ENCODE measurements around the gene DSCAML1.

DNA sequence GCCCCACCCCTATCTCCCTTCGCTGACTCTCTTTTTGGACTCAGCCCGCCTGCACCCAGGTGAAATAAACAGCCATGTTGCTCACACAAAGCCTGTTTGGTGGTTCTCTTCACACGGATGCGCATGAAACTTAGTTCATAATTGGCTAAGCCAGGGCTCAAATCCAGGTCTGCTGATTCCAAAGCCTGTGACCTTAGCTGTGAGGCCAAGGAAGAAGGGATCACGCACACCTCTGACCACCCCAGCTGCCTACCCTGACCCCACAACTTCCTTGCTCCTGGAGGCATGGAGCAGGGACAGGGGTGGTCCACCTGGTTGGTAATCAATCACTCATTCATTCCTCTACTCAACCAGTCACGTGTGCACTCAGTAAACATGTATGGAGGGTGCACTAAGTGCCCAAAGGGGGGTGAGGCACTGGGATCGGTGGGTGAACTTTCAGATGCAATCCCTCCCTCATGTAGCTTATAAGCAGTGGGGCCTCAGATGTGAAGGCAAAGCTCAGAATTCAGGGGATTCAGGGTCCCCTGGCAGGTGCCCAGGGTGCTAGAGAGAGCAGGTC is 17.3 kb upstream of the DSCAML1 start:
- TF ChIP-seq POLR2AphosphoS5 (IDR thresholded peaks at IDR 0.05; ENCODE audit: low read depth, low read length): no peak
- no peak for TF ChIP-seq TAF1 (IDR thresholded peaks at IDR 0.05; ENCODE audit: borderline replicate concordance, insufficient read depth, low read length)
- TF ChIP-seq REST (IDR thresholded peaks at IDR 0.05; ENCODE audit: insufficient read depth in 1 of 2, low read depth in 2 of 2, low read length in 2 of 2): no peak
- no peak for TF ChIP-seq SIN3A (IDR thresholded peaks at IDR 0.05; ENCODE audit: borderline replicate concordance, insufficient read depth, low read length)
- no peak for TF ChIP-seq FOXP2 (optimal IDR thresholded peaks at IDR 0.05; ENCODE audit: borderline replicate concordance, extremely low read depth, extremely low read length, insufficient read depth)
